NCI-H1048 (cell line): ENCODE data around the gene GLB1L.
"Not testable (repeated sequence)": the region's sequence is repeated elsewhere in the genome, so short reads cannot be mapped to it uniquely, and the experiment has no call there.

Source experiments
- DNase-seq: peaks from one replicate; lab custom pipeline; 2025; lab: John Stamatoyannopoulos, UW

Gene GLB1L

DNA sequence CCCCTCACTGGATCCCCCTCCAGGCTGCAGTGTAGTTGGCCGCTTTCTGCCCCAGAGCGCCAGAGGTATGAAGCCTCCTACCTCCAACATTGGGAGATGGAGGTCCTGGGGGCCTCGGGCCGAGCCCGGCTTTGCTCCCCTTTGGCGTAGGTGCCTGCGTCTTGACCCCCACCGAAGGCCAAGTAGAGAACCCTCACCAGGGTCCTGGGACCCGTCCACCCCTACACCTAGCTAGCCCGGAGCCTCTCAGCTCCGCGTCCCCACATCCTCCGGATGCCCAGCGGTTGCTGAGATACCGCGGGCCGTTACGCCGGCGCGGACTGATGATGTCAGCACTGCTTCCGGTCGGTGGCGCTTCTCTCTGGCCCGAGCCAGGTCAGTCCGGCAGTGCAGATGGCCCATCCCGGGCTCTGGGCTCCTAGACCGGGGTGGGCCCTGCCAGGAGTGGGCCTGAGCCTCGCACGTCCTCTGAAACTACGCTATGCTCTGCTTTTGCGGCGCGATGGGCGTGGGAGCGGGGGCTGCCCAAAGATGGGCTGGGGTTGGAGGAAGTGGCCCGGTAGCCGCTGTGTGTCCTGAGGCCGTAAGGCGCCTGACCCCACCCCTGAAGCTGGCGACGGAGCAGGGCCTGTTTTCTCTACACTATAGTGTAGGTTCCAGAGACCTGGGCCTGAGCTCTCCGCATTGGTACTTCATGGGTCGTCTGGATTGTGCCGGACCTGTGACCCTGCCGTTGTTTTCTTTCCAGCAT, at the start of gene GLB1L, which contains the start of gene STK16:
Gene GLB1L, minus strand, starts transcription at position 297 of the 751 bp plus-strand sequence. CDS start 1,871 bp downstream, outside the sequence.
Gene STK16, plus strand, starts transcription at position 332 of the 751 bp plus-strand sequence. CDS start 521 bp downstream, outside the sequence.
- DNase-seq: peak; percentile 41

DNA sequence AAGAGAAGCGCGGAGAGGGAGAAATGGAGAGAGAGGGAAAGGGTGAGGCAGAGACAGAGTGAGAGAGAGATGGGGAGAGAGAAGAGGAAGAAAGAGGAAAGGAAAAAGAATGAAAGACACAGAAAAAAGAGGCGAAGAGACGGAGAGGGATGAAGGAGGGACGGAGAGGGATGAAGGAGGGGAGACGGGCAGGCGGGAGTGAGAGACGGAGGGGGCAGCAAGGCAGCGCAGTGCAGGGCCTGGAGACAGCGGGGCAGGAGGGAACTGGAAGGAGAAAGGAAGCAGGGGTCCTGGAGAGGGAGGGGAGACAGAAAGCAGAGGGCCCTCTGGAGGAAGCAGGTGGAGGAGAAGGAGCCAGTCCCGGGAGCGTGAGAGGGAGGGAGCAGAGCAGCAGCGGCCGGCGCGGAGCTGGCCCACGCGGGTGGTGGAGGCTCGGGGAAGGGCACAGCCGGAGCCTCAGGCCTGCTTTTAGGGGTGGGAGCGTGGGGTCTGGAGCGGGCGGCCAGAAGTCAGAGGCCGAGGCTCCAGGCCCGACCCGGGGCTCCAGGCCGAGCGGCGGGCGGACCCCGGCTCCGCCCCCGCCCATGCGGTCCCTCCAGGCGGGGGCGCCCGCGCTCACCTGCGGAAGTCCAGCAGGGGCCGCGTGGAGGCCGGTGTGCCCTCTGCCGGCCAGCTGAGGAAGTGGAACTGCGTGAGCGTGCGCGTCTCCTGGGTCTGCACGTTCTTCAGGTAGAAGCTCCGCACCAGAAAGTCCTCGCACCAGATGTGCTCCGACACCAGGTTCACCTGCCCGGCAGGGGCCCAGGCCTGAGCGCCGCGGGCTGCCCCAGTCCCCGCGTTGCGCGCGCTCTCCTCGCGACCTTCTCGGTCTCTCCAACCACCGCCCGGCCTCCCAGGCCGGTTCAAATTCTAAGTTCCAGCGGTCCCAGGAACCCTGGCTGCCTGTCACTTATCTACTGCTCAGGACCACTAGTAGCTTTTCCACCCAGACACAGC, 49.4 kb upstream of the GLB1L start:
- DNase-seq: peak; percentile 56

DNA sequence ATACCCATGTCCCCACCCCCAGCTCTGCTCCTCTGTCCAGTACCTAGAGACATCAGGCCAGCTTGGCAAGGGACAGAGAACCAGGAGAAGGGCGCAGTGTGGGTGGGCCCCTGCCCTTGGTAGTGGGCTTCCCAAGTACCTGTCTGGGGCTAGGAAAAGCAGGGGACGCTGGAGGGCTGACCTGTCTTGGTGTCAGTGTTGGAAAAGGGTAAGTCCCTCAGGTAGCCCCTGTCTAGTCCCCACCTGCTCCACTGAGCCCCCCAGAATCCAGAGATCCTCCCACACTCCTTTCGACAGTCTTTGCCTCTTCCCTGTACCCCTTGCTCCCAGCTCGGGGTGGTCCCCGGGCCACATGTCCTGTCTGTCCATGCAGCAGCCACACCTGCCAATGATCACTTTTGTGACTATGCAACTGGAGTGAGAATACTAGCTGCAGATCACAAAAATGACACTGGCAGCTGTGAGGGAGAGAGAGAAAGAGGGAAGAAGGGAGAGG, 48.5 kb upstream of the GLB1L start:
- DNase-seq: no peak

DNA sequence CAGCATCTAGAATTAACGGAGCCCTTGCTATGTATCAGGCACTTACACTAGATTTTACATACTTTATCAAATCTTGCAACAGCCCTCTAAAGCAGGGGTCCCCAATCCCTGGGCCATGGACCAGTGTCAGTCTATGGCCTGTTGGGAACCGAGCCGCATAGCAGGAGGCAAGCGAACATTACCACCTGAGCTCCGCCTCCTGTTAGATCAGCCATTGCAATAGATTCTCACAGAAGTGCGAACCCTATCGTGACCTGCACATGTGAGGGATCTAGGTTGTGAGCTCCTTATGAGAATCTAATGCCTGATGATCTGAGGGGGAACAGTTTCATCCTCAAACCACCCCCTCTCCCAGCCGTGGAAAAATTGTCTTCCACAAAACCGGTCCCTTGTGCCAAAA, 47.4 kb upstream of the GLB1L start:
- DNase-seq: no peak

DNA sequence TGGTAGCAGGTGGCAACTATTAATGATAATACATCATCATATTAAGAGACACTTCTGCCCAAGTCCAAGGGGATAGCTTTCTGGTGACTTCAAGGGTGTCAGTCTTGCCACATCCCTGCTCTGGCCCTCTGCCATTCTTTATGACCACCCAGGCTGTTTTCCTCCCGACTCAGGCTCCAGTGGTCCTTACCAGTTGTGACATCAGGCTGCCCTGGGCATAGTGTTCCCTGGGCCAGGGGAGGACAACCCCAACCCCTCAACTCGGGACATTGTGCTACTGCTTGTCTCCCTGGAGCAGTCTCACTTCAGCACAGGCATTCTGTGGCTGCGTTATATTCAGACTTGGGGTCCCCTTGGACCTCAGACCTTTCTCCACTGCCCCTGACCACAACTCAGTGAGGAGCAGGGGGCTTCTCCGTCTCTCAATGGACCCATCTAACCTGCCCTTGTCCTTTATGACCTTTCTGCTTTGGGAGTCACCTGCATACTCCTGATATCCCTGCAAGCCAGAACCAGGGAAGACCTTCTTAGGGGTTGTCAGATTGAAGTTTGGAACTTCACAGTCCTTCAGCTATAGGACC, 46.8 kb upstream of the GLB1L start:
- no peak for DNase-seq

DNA sequence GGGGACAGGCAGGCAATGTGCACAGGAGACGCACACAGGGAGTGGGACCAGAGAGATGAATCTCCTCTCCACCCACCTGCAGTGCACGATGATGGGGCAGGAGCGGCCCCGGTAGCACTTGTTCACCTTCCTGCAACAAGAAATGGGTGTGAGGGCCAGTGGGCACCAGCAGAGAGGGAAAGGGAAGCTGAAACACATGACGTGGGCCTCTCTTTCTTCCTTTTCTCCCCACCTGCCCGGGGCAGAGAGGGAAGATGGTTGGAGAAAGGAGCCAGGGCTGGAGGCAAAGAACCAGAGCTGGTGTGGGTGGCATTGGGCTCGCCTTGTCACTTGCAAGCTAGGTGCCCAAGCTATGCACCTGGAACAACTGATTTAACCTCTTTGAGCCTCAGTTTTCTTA, 46.1 kb upstream of the GLB1L start:
- DNase-seq: no peak

DNA sequence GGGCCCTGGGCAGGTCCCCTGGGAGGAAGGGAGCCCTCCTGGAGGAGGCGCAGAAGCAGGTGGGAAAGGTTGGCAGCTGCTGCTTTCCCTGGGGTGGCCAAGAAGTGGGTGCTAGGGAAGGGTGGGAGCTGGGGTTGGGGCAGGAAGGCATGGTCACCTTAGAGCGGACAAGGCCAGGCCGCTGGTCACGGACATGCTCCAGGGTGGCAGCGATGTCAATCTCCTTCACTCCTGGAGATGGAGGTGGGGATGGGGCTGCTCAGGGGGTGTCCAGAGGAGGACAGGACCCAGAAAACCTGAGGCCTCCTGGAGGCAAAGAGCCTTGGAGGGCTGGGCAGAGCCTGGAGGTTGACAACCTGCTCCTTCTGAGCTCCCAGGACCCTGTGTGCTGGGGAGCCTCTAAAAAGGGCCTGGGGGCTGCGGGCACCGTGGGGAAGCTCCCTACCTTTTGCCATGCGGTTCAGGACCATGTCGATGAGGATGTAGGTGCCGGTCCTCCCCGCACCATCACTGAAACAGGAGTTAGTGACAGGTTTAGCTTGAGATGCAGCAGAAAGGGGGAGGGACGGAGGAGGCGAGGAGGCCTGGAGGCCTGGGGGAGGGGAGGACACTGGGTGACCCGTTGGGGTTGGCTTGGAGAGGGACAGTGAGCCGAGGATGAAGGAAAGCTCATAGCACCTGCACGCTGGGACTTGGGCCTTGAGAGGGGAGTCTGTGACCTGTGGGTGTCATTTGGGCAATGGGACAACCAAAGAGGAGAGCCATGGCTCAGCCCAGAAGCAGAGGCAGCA, 45.3 kb upstream of the GLB1L start:
- no peak for DNase-seq

DNA sequence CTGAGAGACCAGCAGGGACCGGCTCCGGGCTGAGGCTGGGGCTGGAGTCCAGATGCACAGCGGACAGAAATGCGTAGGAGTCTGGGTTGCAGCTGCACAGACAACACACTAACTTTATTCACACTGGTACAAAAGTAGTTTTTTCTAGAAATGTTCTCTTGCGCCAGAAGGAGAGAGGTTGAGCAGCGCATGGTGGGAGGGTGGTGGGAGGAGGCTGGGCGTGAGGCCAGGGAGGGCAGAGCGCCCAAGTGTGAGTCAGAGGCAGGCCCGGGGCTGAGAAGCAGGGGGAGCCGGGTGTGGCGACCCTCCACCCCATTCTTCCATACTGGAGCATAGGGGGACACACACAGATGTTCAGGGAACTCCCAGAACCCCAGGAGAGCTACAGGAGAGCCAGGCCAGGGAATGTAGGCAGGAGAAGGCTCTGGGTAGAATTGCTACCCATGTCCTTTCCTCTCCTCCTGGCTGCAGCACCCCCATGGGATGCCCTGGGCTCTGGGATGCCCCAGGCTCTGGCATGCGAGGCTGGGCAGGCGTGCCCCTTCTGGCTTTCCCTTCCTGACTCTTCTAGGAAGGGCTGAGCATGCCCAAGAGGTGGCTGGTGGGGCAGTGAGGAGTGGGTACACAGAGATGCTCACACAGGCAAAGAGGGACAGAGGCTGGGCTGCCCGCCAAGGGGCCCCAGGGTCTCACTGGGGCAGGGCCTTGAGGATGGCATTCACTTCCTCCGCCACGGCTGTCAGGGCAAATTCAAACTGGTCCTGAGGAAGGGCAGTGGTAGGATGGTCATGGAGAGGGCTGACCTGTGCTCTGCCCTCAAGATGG, 44.5 kb upstream of the GLB1L start:
- no peak for DNase-seq

DNA sequence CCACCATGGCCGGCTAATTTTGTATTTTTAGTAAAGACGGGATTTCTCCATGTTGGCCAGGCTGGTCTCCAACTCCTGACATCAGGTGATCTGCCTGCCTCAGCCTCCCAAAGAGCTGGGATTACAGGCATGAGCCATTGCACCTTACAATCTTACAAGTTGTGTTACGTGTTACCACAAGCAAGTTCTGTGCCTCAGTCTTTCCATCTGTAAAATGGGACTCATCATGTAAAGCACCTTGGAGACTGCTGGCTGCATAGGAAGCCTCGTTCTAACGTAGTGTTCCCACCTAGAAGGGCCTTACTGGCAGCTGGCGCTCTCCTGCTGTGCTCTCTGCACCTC, 43.9 kb upstream of the GLB1L start:
- no peak for DNase-seq

DNA sequence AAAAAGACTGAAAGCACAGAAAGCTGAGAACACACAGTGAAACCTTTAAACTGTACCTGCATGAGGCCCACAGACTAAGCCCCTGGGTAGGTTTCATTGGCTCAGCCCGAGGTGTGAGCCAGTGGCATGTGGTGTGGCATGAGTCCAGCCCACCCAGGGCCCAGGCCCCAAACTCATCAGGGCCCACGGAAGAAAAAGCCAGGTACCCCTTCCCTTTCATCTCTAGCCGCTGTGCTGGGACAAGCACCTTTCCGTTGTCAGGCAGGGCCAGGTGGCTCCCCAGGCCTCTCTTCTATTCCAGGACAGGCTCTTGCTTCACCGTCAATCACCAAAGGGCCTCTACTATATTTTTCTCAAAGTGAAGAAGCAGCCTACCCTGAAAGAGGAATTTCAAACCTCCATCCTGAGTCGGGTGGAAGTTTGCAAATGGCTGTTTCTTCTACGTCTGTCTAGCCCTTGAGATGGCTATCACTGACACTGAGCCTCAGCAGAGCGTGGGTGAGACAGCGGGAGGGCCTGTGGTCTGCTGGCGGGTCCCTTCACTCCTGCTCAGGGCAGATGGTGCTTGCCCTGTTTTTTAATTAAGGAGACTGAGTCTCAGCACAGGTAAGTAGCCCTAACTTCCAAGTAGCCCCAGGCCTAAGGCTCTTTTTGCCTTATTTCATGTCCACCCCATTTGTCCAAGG, 42.5 kb upstream of the GLB1L start:
- no peak for DNase-seq

DNA sequence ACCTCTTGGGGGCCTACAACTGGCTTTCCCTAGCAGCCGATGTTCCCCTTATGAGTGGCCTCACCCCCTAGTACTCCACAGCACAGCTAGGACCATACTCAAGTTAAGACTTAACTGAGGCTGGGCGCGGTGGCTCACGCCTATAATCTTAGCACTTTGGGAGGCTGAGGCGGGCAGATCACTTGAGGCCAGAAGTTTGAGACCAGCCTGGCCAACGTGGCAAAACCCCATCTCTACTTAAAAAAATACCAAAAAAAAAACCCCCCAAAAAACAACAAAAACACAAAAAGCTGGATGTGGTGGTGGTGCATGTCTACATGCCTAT, 41.8 kb upstream of the GLB1L start:
- DNase-seq: not testable (repeated sequence)

DNA sequence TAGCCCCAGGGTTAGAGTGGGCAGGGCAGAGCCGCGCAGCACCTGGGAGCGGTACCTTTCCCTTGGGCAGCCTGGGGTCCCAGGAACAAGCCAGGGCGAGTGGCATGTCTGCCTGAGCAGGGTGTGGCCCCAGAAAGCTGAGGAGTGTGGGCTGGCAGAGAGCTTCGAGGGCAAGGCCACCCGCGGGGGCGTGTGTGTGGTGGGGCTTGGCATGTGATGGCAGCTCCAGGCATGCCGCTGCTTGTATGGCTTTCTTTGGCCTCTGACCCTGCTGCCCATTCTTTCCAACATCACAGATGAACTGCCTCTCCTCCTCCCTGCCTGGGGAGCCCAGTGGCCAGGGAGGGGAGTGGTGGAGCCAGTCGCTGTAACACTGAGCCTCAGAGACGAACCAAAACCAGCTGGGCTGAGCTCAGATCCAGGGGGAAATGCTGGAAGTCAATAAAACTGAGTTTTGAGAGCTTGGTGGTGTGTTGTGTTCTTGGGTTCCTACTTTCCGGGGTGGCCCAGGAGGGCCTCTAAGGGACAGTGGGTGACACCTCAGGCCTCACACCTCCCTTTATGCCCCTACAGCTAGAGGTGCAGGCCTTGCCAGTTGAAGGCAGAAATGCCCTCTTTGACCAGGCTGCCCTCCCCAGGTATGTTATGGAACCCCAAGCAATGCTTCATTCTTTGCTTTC, 41.3 kb upstream of the GLB1L start:
- no peak for DNase-seq

DNA sequence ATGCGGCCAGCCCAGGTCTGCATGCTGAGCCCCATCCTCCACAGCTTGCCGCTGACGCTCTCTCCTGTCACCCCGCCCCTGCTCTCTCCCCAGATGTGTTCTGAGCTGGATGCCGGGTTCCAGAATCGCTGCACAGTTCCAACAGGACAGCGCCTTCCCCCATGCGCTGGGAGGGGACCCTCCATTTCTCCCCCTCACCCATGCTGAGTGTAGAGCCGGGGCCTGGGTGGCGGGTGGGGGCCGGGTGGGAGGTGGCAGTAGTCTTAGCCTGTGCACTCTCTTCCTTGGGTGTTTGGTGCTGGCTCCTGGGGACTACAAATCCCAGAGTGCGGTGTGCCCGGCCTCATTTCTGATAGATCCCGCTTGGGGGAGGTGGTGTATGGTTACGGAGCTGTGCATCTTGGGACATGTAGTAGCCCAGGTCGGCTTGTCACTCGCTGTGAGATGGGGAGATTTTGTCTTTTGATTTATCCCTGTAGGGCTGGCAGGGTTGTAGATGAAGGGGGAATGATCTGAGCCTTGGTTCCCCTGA, 40.7 kb upstream of the GLB1L start:
- DNase-seq: no peak

DNA sequence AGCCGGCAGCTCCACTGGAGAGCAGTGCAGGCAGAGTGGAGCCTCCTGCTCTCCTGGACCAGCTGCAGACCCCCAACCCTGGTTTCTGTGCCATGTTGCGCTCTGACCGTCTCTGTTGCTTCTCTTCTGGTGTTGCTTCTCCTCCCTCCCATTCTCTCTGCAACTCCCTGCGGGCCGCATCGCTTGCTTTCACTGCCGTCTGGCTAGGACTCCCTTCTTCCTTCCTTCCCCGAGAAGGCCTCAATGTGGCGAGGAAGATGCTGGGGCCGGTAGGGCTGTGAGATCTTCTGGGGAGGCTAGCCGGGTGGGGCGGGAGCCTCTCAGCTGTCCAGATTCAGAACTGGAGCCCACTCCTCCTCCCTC, 40.1 kb upstream of the GLB1L start:
- no peak for DNase-seq

DNA sequence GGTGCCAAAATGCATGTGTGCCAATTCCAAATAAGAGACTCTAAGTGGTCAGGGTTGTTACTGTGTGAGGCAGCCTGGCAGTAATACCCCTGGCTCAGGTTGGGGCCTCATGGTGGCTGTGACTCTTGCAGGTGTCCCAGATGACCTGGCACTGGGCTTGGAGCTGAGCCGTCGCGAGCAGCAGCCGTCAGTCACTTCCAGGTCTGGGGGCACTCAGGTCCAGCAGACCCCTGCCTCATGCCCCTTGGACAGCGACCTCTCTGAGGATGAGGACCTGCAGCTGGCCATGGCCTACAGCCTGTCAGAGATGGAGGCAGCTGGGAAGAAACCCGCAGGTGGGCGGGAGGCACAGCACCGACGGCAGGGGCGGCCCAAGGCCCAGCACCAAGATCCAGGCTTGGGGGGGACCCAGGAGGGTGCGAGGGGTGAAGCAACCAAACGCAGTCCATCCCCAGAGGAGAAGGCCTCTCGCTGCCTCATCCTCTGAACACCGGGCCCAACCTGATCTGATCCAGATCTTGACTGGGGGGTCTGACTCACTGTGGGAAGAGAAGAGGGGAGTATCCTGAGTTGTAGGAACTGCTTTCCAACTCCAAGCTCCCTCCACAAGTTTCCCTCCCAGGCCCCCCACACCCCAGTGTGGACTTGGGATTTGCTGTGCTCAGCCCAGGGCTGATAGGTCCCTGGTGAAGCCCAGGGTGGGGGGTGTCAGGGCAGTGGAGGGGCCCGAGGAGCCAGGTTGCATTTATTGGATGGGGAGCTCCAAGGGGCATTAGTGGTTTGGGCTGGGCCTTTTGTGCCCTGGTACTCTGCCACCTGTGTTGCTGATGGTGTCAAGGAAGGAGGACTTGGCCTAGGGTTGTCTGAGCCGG, 39.5 kb upstream of the GLB1L start:
- DNase-seq: no peak

DNA sequence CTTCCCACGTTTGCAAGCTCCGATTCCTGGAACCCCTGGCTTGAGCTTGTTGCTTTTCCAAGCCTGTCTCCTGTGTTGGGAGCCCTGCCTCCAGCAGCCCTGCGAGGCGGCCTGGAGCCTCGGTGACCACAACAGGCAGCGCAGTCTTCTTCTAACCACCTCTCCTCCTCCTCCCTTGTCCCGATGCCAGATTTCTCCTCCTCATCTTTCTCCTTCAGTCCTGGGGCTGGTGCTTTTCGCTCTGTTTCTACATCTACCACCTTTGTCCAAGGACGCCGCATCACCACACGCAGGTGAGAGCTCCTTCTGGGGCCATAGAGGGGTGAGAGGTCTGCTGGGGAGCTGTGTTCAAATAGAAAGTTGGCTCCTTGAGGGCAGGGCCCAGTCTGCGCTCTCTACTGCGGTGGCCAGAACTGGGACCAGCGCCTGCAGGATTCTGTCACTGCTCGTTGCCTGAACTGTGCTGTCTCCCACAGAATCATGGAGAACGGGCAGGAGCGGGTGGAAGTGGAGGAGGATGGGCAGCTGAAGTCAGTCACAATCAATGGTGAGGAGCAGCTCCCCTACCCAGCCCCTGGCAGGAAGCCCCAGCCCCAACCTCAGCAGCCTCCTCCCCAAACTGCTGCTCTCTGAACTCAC, 37.8 kb upstream of the GLB1L start:
- no peak for DNase-seq

DNA sequence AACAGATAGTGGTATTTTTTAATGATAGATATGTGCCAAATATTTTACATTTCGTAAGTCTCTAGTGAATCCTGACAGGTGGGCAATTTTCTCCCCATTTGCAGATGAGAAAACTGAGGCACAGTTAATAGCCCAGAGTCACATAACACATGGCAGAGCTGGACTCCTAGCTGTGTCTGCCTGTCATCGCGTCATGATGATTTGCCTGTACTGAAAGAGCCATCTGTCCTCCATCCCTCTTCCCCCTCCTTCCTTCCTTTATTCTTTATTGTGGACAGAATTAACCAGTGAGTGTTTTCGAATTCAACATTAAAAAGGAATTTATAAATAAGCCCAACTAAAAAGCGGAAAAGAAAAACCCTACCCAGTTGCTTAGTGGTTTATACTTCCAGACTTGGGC, 37.1 kb upstream of the GLB1L start:
- no peak for DNase-seq

DNA sequence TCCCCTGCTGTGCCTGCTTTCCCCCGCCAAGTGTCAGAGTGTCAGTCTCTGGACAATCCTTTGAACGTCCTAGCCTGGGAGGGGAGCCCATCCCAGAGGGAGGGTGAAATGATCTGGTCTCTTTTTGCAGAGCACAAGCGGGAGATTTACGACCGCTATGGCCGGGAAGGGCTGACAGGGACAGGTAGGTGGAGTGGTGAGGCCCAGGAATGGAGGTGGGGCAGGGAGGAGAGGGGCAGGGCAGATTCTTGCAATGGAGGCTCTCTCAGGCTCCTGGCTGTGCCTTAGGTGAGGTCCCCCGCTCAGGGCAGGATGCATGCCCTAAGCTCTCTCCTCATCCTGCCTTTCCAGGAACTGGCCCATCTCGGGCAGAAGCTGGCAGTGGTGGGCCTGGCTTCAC, 36.3 kb upstream of the GLB1L start:
- DNase-seq: no peak
